ENCODE measurements around the gene RELT.

RELT gene

GRCh38 chr11:73347067-73347466 is 29.1 kb upstream of the RELT start:
- DNase-seq = no peak

- no peak for DNase-seq
These were observed 27.4 kb upstream of the RELT start for GRCh38 chr11:73348838-73349237.

GRCh38 chr11:73349633-73350032 is 26.6 kb upstream of the RELT start:
- no peak for DNase-seq

- DNase-seq = peak in 2 of 4 experiments; percentile 16 to 26
These were observed 25.1 kb upstream of the RELT start for GRCh38 chr11:73350908-73351636.

GRCh38 chr11:73353422-73353821 is 22.8 kb upstream of the RELT start:
- no peak for DNase-seq

- no peak for DNase-seq
These were observed 21.1 kb upstream of the RELT start for GRCh38 chr11:73355109-73355508.

GRCh38 chr11:73356979-73357860 is 19.0 kb upstream of the RELT start:
- no peak for DNase-seq

- no peak for DNase-seq
These were observed 18.1 kb upstream of the RELT start for GRCh38 chr11:73358071-73358470.

GRCh38 chr11:73359341-73359740 is 16.9 kb upstream of the RELT start:
- no peak for DNase-seq

GRCh38 chr11:73359930-73360742 is 16.1 kb upstream of the RELT start:
- DNase-seq = peak in 1 of 4 experiments; percentile 11

- DNase-seq = no peak
These were observed 15.3 kb upstream of the RELT start for GRCh38 chr11:73360743-73361369.

GRCh38 chr11:73361953-73362776 is 14.0 kb upstream of the RELT start:
- DNase-seq = no peak

- DNase-seq = no peak
These were observed 13.1 kb upstream of the RELT start for GRCh38 chr11:73363147-73363546.

- DNase-seq = no peak
These were observed 10.6 kb upstream of the RELT start for GRCh38 chr11:73365352-73366264.

GRCh38 chr11:73366265-73366610 is 10.0 kb upstream of the RELT start:
- DNase-seq = no peak

GRCh38 chr11:73366953-73367352 is 9.2 kb upstream of the RELT start:
- DNase-seq = no peak

- DNase-seq = no peak
These were observed 8.6 kb upstream of the RELT start for GRCh38 chr11:73367482-73368024.

GRCh38 chr11:73372375-73372993 is 3.7 kb upstream of the RELT start:
- DNase-seq = no peak

- DNase-seq = no peak
These were observed 2.0 kb upstream of the RELT start for GRCh38 chr11:73374151-73374550.

- DNase-seq = no peak
These were observed 404 bp upstream of the RELT start for GRCh38 chr11:73375830-73376159.
